GM23248 (cell line): ENCODE measurements around the gene PITHD1. TPM values are rescaled to one million over a fixed set of nuclear protein-coding genes. Genes with fewer than 3 reads are reported as not detected.

Experiments used
- DNase-seq: peaks from one replicate; pipeline ENCODE4 v3.0.0-alpha.2; 2015
- H2AFZ ChIP-seq: fragments of 200-600 bp; sonication (generic); 2 replicates; pipeline ENCODE4 v1.6.1; 2016; ENCODE audit warnings: antibody characterized with exemption
- H3F3A ChIP-seq: fragments of 200-600 bp; sonication (generic); 2 replicates; pipeline ENCODE4 v1.6.1; 2016; ENCODE audit warnings: mild to moderate bottlenecking, antibody characterized with exemption, mixed run types; ENCODE audit not compliant: insufficient read depth
- H3K27ac ChIP-seq: fragments of 200-600 bp; sonication (generic); 2 replicates; pipeline ENCODE4 v1.5.1; 2016; ENCODE audit warnings: mild to moderate bottlenecking
- H3K27me3 ChIP-seq: fragments of 200-600 bp; sonication (generic); replicated peaks from 2 replicates; pipeline ENCODE4 v1.6.1; 2016; ENCODE audit warnings: mild to moderate bottlenecking; ENCODE audit not compliant: insufficient read depth
- H3K36me3 ChIP-seq: fragments of 200-600 bp; sonication (generic); 2 replicates; pipeline ENCODE4 v1.6.1; 2016; ENCODE audit warnings: low read depth, mild to moderate bottlenecking
- H3K4me1 ChIP-seq: fragments of 200-600 bp; sonication (generic); 2 replicates; pipeline ENCODE4 v1.6.1; 2016; ENCODE audit warnings: mild to moderate bottlenecking; ENCODE audit not compliant: insufficient read depth
- H3K4me2 ChIP-seq: fragments of 200-600 bp; sonication (generic); one replicate; pipeline ENCODE4 v1.6.1; 2016; ENCODE audit warnings: mild to moderate bottlenecking; ENCODE audit not compliant: unreplicated experiment
- H3K4me3 ChIP-seq: fragments of 200-600 bp; sonication (generic); 2 replicates; pipeline ENCODE4 v1.5.1; 2016; ENCODE audit warnings: mild to moderate bottlenecking
- H3K79me2 ChIP-seq: fragments of 200-600 bp; sonication (generic); 2 replicates; pipeline ENCODE4 v1.6.1; 2016; ENCODE audit warnings: mild to moderate bottlenecking; ENCODE audit not compliant: insufficient read depth
- H3K9ac ChIP-seq: fragments of 200-600 bp; sonication (generic); 2 replicates; pipeline ENCODE4 v1.6.1; 2016; ENCODE audit warnings: mild to moderate bottlenecking
- H3K9me2 ChIP-seq: fragments of 200-600 bp; sonication (generic); 2 replicates; pipeline ENCODE4 v1.6.1; 2016; ENCODE audit warnings: mixed run types, mild to moderate bottlenecking, moderate library complexity; ENCODE audit not compliant: insufficient read depth
- H3K9me3 ChIP-seq: fragments of 200-600 bp; sonication (generic); one replicate; pipeline ENCODE4 v1.6.1; 2017; ENCODE audit warnings: low read depth
- H4K20me1 ChIP-seq: fragments of 200-600 bp; sonication (generic); 2 replicates; pipeline ENCODE4 v1.6.0; 2016; ENCODE audit not compliant: insufficient read depth
- EZH2 ChIP-seq: fragments of 200-600 bp; sonication (generic); IDR thresholded peaks from 2 replicates; pipeline ENCODE4 v1.6.1; 2018; ENCODE audit warnings: antibody characterized with exemption, mild to moderate bottlenecking; ENCODE audit not compliant: insufficient read depth, poor library complexity, severe bottlenecking
- EZH2phosphoT487 ChIP-seq: fragments of 200-600 bp; sonication (generic); IDR thresholded peaks from 2 replicates; pipeline ENCODE4 v1.6.1; 2018; ENCODE audit warnings: antibody characterized with exemption, moderate library complexity, mild to moderate bottlenecking, low read depth; ENCODE audit not compliant: insufficient read depth
- WGBS, 2 experiments: methylation state at CpG; one replicate each; pipeline ENCODE4 v1.1.6; 2015 to 2017; ENCODE audit warnings: low lambda C conversion rate in 2 of 2, low coverage in 1 of 2; ENCODE audit errors: missing lambda C conversion rate in 2 of 2; 5-methylcytosine and 5-hydroxymethylcytosine counted together
- in situ Hi-C: fragments of 300-500 bp; cut with MboI; formaldehyde crosslinking; loops from 2 replicates; pipeline ENCODE4 v1.15.0; 2020
- polyA plus RNA-seq: library from polyadenylated mRNA; unstranded; fragments of >200 nt; fragmentation: Nextera tagmentation; extraction: Ambion mirVana; gene quantifications from 2 replicates; pipeline ENCODE4 v1.2.1, GENCODE V29; 2016
- total RNA-seq: library from RNA; depleted of rRNA; stranded (reverse); fragments of >200 nt; shearing (Covaris generic); gene quantifications from 2 replicates; pipeline ENCODE4 v1.2.3, GENCODE V29; 2014

The PITHD1 gene
- total and polyA plus RNA-seq, 2 experiments from 2014 or later, result 38.4 to 51.0 TPM

GRCh38 chr1:23748016-23748415, 30.2 kb upstream of the PITHD1 start:
- no peak overlapping the region for H2AFZ ChIP-seq
- 66 to 73% methylated on average over 3 of the region's 3 CpGs for WGBS, 2 experiments
- H3K9me3 ChIP-seq, result no peaks in the 10 kb centered on the region
- DNase-seq, result peak; percentile 42
- peaks cover 37% of the 10 kb centered on the region for H3K36me3 ChIP-seq
- peaks cover 13% of the 10 kb centered on the region for H4K20me1 ChIP-seq
- H3K9ac ChIP-seq, result no peak overlapping the region
- peak overlapping the region; percentile 16 for H3K4me2 ChIP-seq
- in situ Hi-C loops, result no loop called here
- peaks cover 97% of the 10 kb centered on the region for H3K79me2 ChIP-seq
- no peaks in the 10 kb centered on the region for H3K9me2 ChIP-seq
- peak overlapping the region; percentile 16 for H3K27ac ChIP-seq
- peaks cover 43% of the 10 kb centered on the region for H3F3A ChIP-seq
- peaks cover 36% of the 10 kb centered on the region for H3K4me1 ChIP-seq
- no peaks in the 10 kb centered on the region for H3K27me3 ChIP-seq
- TF ChIP-seq EZH2 (no peak), EZH2phosphoT487 (no peak)
- no peak overlapping the region for H3K4me3 ChIP-seq

GRCh38 chr1:23751050-23751814, 27.0 kb upstream of the PITHD1 start:
- H3K9me2 ChIP-seq, result no peaks in the 10 kb centered on the region
- no peak overlapping the region for H3K4me3 ChIP-seq
- H3K9me3 ChIP-seq, result no peaks in the 10 kb centered on the region
- in situ Hi-C loops, result no loop called here
- TF ChIP-seq EZH2phosphoT487 (no peak), EZH2 (no peak)
- peaks cover 99% of the 10 kb centered on the region for H3K79me2 ChIP-seq
- DNase-seq, result peak; percentile 81
- peak overlapping the region; percentile 45 for H3K27ac ChIP-seq
- no peak overlapping the region for H3K4me2 ChIP-seq
- no peaks in the 10 kb centered on the region for H3K27me3 ChIP-seq
- peaks cover 17% of the 10 kb centered on the region for H4K20me1 ChIP-seq
- H2AFZ ChIP-seq, result no peak overlapping the region
- peaks cover 22% of the 10 kb centered on the region; the same call in 1 of the 2 replicates for H3F3A ChIP-seq
- peak overlapping the region; percentile 41 for H3K9ac ChIP-seq
- H3K4me1 ChIP-seq, result peaks cover 21% of the 10 kb centered on the region
- peaks cover 58% of the 10 kb centered on the region for H3K36me3 ChIP-seq
- 65 to 69% methylated on average over 11 of the region's 11 CpGs for WGBS, 2 experiments

GRCh38 chr1:23751815-23752200, 26.4 kb upstream of the PITHD1 start:
- H3K27me3 ChIP-seq, result no peaks in the 10 kb centered on the region
- H3K9me3 ChIP-seq, result no peaks in the 10 kb centered on the region
- H3K27ac ChIP-seq, result no peak overlapping the region
- no peak overlapping the region for H3K4me2 ChIP-seq
- H3K9me2 ChIP-seq, result no peaks in the 10 kb centered on the region
- H3F3A ChIP-seq, result peaks cover 22% of the 10 kb centered on the region; the same call in 1 of the 2 replicates
- peaks cover 62% of the 10 kb centered on the region for H3K36me3 ChIP-seq
- no peak for DNase-seq
- H3K79me2 ChIP-seq, result peaks cover 98% of the 10 kb centered on the region
- TF ChIP-seq EZH2phosphoT487 (no peak), EZH2 (no peak)
- in situ Hi-C loops, result no loop called here
- WGBS, 2 experiments, result 85% methylated on average over 4 of the region's 4 CpGs
- peaks cover 17% of the 10 kb centered on the region for H3K4me1 ChIP-seq
- H2AFZ ChIP-seq, result no peak overlapping the region
- H3K4me3 ChIP-seq, result no peak overlapping the region
- H3K9ac ChIP-seq, result no peak overlapping the region
- peaks cover 13% of the 10 kb centered on the region for H4K20me1 ChIP-seq

- WGBS, 2 experiments, result 97 to 100% methylated on average over 1 of the region's 1 CpG
- peaks cover 98% of the 10 kb centered on the region for H3K79me2 ChIP-seq
- H3K36me3 ChIP-seq, result peaks cover 72% of the 10 kb centered on the region
- no peak for TF ChIP-seq EZH2phosphoT487
- no peak for TF ChIP-seq EZH2
- H4K20me1 ChIP-seq, result 0 out of 2 replicates have a peak, but pooled peaks cover 3% of the 10 kb centered on the region
- H3K9ac ChIP-seq, result no peak overlapping the region
- H3K4me3 ChIP-seq, result no peak overlapping the region
- no peak overlapping the region for H2AFZ ChIP-seq
- peaks cover 6% of the 10 kb centered on the region for H3K4me1 ChIP-seq
- no peaks in the 10 kb centered on the region for H3K27me3 ChIP-seq
- no peak overlapping the region for H3K4me2 ChIP-seq
- H3K9me2 ChIP-seq, result no peaks in the 10 kb centered on the region
- H3K27ac ChIP-seq, result no peak overlapping the region
- H3F3A ChIP-seq, result peaks cover 15% of the 10 kb centered on the region
- in situ Hi-C loops, result no loop called here
- no peak for DNase-seq
- H3K9me3 ChIP-seq, result no peaks in the 10 kb centered on the region
These were observed 25.3 kb upstream of the PITHD1 start for GRCh38 chr1:23752909-23753308.
